HG03558 (cell line): ENCODE results near the gene DNASE1L1.

Experiments
- ATAC-seq: cut with Tn5 transposase; IDR thresholded peaks from one replicate; pipeline ENCODE4 v1.9.1; 2021; ENCODE audit warnings: moderate number of reproducible peaks; ENCODE audit not compliant: unreplicated experiment; ENCODE audit errors: extremely low read depth

DNASE1L1 gene, protein sequence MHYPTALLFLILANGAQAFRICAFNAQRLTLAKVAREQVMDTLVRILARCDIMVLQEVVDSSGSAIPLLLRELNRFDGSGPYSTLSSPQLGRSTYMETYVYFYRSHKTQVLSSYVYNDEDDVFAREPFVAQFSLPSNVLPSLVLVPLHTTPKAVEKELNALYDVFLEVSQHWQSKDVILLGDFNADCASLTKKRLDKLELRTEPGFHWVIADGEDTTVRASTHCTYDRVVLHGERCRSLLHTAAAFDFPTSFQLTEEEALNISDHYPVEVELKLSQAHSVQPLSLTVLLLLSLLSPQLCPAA

DNA sequence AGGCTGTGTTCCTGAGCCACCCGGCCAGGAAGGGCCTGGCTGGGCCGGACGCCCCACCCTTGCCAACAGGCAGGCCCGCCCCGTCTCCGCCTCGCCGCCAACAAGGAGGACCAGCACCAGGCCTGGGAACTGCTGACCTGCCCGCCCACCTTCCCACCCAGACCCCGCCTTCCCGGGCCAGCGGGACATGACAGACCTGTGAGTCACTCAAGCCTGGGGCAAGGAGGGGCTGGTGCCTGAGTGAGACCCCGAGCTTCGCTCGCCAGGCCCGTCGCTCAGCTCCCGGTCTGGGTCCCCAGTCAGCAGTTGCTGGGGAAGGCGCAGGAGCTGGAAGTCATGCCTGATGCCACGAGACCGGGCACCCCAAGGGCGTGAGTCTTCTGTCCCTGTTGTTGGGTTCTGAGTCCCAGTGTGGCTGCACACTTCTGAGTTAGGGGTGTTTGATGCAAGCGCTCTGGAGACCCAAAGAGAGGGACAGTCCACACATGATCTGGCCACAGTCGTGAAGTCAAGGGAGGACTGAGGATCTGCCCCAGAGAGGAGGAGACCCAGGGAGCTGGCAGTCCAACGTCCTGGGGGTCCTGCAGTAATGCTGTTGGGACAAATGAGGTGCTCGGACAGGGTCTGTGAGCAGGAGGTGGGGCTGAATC lies at the start of gene DNASE1L1:
TSS of gene DNASE1L1 (minus strand) at position 33 of the 650 bp plus-strand sequence. CDS start 3,686 bp downstream, outside the sequence.
- no peak for ATAC-seq

DNA sequence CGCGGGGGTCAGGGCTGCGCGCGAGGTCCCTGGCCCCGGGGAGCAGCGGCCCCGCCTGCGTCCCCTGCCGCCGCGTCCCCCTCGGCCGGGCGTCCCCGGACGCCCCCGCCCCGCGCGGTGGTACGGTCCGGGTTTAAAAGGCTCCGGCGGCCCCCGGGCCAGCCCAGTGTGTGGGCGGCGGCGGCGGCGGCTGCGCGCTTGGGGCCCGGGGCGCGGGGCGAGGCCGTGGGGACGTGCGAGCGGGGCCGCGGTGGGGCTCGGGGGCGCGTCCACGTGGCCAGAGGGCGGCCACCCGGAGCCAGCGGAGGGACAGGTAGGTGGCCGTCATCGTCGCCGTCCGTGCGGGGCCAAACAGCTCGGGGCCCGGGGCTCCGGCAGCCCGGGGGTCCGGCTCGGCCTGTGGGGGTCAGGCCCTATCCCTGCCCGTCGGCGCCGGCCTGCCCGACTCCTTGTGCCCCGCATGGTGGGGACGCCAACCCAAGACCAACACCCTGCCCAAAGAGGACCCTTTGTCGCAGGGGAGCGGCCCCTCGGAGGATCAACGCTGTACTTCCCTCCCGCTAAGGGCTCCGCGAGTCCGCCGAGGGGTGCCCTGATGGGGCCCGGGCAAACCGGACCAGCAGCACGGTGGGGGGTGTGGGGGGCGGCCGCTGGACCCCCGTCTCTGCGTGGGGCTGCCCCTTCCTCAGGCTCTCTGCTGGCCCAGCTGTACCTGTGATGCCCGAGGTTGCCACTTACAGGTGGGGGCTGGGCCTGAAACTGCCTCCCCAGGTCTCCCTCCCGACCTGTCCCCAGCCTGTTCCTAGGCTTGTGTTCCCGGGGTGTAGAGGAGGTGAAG lies 49.3 kb upstream of the DNASE1L1 start, which contains the start of gene PLXNA3:
TSS of gene PLXNA3 (plus strand) at position 166 of the 838 bp plus-strand sequence. CDS start 1,903 bp downstream, outside the sequence.
- ATAC-seq: no peak

DNA sequence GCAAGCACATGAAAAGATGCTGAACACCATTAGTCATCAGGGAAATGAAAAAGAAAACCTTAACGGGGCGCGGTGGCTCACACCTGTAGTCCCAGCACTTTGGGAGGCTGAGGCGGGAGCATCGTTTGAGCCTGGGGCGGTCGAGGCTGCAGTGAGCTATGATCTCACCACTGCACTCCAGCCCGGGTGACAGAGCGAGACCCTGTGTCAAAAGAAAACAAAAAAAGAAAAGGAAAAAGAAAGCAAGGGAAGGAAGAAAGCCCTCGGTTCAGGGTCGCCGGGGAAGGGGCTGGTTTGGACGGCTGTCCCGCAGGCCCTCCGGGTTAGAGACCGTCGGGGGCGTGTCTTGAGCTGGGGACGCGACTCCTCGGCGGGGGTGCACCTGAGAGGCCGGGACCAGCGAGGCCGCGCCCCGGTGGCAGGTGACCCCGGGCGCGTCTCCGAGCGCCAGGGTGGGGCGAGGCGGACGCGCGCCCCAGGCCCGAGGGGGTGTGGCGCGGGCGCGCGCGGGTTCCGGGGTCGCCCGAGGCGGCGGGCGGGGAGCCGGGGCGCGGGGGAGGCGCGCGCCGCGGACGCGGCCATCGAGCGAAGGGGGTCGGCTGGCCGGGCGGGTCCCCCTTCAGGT lies 48.5 kb upstream of the DNASE1L1 start:
- ATAC-seq: no peak

DNA sequence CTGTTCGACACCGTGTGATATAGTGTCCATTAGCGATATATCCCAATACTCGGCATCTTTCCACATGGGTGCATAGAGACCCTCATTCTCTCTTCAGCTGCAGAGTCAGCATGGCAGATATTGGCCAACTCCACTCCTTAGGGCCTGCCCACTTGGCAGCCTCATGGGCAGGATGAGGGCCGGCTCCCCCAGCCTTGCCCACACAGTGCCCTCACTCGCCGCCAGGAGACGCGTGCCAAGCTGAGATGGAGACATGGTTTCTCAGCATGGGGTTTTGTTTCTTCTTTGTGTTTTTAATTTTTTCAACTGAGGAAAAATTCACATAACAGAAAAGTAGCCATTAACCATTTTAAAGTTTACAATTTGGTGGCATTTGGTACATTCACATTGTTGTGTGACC lies 43.8 kb upstream of the DNASE1L1 start:
- ATAC-seq: no peak

DNA sequence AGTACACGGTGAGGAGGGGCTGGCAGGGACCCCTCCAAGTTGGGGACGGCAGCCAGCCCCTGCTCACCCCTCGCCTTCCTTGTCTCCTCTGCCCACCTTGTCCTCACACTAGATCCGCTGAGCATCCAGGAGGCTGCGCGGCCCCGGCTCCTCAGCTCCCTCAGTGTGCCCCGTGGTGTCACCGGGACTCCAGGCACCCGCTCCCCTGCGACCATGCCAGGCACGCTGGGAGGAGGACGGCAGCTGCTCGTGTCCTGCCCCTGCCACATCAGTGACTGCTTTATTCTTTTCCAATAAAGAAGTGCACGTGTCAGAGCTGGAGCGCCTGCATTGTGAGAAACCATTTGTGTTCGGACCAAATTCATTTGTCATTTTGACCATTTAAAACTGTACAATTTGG lies 41.3 kb upstream of the DNASE1L1 start:
- no peak for ATAC-seq

DNA sequence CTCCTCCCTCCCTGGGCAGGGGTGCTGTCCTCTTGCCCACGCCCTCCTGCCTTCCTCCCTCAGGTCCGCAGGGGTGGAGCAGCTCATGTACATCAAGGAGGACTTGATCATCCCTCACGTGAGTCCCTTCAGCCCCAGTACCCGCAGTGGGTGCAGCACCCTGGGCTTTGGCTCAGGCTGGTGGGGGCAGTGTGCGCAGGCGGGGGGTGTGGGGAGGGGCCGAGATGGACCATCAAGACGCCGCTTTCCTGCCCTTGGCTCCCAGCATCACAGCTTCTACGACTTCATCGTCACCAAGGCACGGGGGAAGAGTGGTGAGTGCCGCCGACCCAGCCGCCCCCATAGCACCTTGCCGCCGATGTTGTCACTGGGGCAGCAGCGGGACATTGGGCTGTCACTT lies 40.6 kb upstream of the DNASE1L1 start:
- no peak for ATAC-seq

DNA sequence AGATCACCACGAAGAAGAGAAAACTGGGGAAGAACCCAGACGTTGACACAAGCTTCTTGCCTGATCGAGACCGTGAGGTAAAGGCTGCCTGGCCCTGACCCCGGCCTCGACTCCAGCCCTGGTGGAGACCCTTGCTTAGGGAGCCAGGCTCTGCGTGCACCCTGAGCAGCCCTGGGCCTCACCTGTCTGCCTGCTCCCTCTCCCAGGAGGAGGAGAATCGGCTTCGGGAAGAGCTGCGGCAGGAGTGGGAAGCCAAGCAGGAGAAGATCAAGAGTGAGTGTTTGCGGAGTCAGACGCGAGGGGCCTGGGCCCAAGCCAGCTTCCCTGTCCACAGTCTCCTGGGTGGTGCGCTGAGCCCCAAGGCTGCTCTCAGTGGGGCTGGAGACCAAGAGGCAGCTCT lies 39.4 kb upstream of the DNASE1L1 start:
- ATAC-seq: no peak

DNA sequence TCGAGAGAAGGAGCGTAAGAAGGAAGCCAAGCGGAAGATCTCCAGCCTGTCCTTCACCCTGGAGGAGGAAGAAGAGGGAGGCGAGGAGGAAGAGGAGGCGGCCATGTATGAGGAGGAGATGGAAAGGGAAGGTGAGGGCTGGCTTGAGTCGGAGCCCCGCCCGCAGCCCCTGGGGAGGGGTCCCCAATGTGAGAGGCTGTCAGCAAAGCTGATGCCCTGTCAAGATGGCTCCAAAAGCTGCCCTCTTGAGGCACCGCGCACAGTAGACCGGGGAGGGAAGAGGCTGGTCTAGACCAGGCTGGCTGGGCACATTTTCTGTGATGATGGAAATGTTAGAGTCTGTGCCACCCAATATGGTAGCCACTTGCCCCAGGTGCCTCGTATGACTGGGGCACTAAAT lies 37.4 kb upstream of the DNASE1L1 start:
- no peak for ATAC-seq

DNA sequence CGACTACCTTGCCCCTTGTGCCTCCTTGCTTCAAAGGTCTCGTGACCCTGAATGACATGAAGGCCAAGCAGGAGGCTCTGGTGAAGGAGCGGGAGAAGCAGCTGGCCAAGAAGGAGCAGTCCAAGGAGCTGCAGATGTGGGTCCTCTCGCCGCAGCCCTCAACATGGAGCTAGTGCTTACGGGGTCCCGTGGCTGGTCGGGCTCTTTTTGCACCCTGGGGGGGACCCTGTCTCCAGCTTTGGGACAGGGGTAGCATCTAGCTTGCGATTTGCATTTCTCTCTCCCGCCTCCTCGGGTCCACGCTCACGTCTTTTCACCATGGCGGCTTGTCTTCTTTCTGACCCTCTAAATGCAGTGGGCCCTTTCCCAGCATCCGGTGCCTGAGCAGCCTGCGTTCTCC lies 36.7 kb upstream of the DNASE1L1 start:
- no peak for ATAC-seq

DNA sequence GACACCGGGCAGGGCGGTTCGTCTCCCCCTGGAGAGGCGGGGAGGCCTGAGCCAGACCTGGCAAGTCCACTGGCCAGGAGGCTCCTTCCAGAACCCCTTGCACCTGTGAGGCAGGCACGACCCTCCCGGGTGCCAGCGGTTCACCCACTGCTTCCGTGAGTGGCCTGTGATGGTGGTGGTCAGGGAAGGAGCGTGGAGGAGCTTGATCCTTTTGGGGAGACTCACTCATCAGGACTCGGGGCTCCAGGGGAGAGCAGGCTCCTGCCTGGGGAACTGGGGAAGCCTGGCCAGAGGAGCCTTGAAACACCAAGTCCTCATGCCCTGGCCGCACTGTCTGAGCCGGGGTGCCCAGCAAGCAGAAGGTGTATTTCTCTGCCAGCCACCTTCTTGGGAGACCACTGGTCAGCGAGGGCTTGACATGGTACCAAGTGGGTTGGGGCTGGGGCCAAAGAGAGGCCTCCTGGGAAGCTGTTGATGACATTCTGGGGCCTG lies 35.7 kb upstream of the DNASE1L1 start:
- no peak for ATAC-seq

DNA sequence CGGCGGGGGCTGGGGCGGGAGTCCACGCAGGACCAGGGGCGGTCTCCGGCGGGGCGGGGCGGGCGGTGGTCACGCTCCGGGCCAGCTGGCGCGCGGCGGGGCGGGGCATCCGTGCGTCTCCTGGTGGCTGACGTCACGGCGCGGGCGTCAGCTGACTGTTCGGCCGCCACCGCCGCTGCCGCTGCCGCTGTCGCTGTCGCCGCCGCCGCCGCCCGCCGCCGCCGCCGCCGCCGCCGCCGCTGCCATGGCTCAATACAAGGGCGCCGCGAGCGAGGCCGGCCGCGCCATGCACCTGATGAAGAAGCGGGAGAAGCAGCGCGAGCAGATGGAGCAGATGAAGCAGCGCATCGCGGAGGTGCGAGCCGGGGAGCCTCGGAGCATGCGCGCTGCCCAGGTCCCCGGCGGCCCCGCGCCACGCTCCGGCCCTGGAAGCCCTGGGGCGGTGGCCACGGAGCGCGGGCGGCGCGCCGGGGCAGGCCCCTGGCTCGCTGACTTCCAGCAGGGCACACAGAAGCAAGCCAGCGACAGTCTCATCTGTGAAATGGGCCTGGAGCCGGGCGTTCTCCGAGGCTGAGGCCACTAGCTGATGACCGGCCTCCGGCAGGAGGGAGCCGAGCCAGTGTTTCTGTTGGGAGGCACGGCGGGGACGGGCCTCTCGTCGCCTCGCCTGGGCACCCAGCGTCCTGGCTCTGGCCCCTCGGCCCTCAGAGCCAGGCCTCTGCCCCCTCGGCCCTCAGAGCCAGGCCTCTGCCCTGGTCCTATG lies 35.1 kb upstream of the DNASE1L1 start, which contains the start of gene FAM50A:
TSS of gene FAM50A (plus strand) at position 150 of the 763 bp plus-strand sequence. CDS start at position 245, 95 bp downstream.
- ATAC-seq: no peak

DNA sequence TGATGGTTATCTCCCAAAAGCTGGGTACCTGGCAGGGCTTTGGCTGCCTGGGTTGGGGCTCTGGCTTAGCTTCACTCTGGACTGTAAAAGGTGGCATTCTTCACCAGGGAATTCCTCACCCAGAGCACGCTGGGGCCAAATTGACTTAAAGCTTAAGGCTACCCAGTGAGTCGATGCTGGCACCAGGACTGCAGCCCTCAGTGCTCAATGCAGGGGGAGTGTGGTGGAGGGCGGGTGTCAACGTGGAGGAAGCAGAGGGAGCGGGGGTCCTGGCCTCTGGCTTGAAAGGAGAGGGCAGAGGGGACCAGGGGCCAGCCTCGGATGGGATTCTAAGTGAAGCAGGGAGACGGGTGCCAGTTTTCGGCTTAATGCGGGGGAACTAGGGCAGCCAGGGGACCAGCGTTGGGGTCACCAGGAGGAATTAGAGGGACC lies 34.4 kb upstream of the DNASE1L1 start:
- ATAC-seq: no peak

DNA sequence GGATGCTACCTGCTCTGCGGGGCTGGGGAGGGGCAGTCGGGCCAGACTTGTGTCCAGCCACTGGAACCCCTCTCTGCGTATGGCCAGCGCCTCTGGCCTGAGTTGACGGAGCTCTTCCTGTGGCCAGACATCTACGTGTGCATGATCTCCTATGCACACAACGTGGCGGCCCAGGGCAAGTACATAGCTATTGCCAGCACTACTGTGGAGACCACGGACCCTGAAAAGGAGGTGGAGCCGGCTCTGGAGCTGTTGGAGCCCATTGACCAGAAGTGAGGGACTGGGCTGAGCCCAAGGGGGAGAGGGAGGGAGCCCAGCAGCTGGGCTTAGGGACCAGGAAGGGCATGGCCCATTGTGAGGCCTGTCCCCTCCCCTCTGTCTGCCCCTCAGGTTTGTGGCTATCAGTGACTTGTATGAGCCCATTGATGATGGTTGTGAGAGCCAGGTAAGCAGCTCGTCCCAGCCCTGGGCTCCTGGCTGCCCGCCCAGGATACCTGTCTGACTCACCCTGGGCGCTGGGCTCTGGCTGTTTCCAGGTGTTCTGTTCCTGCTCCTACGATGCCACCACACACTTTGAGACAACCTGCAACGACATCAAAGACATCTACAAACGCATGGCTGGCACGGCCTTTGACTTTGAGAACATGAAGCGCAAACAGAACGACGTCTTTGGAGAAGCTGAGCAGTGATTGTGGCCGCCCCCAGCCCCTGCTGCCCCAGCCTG lies 33.1 kb upstream of the DNASE1L1 start:
- no peak for ATAC-seq

DNA sequence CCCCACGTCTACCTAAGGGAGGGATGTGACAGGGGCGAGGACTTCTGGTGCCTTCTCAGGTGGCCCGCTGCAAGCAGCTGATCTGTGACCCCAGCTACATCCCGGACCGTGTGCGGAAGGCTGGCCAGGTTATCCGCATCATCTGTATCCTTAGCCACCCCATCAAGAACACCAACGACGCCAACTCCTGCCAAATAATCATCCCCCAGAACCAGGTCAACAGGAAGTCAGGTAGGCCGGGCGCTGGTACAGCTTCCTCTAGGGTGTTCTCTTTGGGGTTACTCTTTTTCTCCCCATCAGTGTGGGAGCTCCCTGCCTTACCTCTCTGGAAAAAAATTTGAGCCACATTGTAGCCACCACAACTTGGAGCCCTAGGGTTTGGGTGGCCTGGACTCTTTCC lies 32.5 kb upstream of the DNASE1L1 start:
- no peak for ATAC-seq

DNA sequence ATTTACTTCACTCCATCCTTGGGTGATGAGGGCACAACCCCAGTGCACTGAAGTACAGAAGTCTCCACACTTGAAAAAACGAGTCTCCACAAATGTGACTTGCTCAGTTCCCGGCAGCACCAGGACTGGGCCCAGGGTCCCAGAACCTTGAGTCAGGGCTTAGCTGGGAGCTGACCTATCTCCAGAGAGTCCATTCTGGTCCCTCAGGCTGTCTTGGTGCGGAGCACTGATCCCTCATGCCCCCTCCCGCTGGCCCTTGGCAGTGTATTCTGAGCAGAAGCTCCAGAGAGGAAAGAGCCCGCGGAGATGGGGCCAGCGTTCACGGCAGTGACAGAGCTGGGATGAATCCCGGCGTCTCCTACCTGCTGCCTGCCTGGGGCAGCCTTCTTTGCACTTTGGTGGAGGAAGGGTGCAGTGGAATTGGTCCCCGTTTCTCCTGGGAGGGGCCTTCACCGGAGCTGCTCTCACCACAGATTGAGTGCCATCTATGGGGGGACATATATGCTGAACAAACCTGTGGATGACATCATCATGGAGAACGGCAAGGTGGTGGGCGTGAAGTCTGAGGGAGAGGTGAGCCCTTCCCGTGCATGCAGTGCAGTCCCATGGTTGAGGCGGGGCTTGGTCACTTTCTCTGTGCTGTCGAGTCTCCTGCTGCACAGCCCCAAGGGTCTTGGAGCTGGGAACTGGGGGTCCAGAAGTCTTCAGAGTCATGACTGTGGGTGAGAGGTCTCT lies 31.7 kb upstream of the DNASE1L1 start:
- no peak for ATAC-seq

DNA sequence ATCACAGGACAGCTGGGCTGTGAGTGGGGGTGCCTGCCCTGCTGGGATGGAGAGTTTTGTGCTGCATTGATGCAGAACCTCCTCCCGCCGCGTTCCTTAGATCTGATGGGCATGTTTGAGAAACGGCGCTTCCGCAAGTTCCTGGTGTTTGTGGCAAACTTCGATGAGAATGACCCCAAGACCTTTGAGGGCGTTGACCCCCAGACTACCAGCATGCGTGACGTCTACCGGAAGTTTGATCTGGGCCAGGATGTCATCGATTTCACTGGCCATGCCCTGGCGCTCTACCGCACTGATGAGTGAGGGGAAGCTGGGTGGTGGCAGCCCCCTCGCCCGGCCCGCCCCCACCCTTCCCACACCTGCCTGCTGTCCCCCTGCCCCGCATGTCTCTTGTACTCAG lies 30.8 kb upstream of the DNASE1L1 start:
- ATAC-seq: no peak

DNA sequence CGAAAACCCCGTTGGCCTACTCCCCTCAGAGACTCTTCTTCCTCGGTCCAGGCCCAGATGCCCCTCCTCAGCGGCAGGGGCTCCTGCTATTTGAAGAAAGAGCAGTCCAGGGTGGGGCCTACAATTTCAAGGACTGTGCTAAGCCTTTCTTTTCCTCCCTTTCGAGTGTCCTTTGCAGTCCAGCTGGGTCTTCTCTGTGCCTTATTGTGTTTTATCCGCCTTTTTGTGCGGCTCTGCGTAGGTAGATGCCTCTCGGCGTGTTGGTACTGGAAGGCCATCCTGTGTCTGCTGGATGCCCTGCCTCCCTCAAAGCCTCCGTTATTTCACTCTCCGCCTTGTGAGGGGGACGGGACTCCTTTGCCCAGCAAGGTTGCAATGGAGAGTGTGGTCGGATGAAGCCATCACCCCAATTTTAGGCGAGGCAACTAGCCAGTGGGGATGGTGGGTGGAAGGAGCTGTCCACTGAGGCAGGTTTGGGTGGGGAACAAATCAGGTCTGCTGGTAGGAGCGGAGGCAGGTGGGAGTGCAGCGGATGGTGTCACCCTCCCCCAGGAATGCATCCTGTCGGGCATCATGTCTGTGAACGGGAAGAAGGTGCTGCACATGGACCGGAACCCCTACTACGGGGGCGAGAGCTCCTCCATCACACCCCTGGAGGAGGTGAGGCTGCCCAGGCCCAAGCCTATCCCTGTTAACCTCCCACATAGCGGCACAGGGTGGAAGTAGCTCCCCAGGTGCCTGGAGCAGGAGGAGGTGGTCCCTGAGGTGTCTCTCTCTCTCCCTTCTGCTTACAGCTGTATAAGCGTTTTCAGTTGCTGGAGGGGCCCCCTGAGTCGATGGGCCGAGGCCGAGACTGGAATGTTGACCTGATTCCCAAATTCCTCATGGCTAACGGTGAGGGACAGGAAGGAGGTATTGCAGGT lies 29.2 kb upstream of the DNASE1L1 start:
- ATAC-seq: no peak
